Measurements from ENCODE around the gene ODF2L.
A peak's percentile ranks its signal among the peaks of the same experiment; 100 is the strongest.

Gene ODF2L

GRCh38 chr1:86421601-86422280 lies 25.6 kb upstream of the ODF2L start:
- peaks cover 5% of the 10 kb centered on the region for H3K27me3 ChIP-seq (ENCODE audit: insufficient read depth, low read length)
- H3K4me1 ChIP-seq (ENCODE audit: insufficient read depth, low read length): no peaks in the 10 kb centered on the region
- H3K36me3 ChIP-seq (ENCODE audit: insufficient read depth, low read length): no peaks in the 10 kb centered on the region
- no peak overlapping the region for H2AFZ ChIP-seq (ENCODE audit: low read depth, low read length)
- H3K4me3 ChIP-seq (ENCODE audit: low read length): no peak overlapping the region
- H3K9me3 ChIP-seq (ENCODE audit: low read length): no peaks in the 10 kb centered on the region

- Histone ChIP-seq H3K4me1 (ENCODE audit: insufficient read depth, low read length) (no peaks in the 10 kb centered on the region), H2AFZ (ENCODE audit: low read depth, low read length) (no peak overlapping the region), H3K4me3 (ENCODE audit: low read length) (no peak overlapping the region), H3K36me3 (ENCODE audit: insufficient read depth, low read length) (no peaks in the 10 kb centered on the region), H3K27me3 (ENCODE audit: insufficient read depth, low read length) (peaks cover 8% of the 10 kb centered on the region), H3K9me3 (ENCODE audit: low read length) (no peaks in the 10 kb centered on the region)
Observed at GRCh38 chr1:86419277-86419903, 23.3 kb upstream of the ODF2L start.

GRCh38 chr1:86416343-86416742 lies 20.2 kb upstream of the ODF2L start:
- H2AFZ ChIP-seq (ENCODE audit: low read depth, low read length): no peak overlapping the region
- H3K4me3 ChIP-seq (ENCODE audit: low read length): no peak overlapping the region
- H3K4me1 ChIP-seq (ENCODE audit: insufficient read depth, low read length): no peaks in the 10 kb centered on the region
- no peaks in the 10 kb centered on the region for H3K9me3 ChIP-seq (ENCODE audit: low read length)
- peaks cover 3% of the 10 kb centered on the region for H3K27me3 ChIP-seq (ENCODE audit: insufficient read depth, low read length)
- H3K36me3 ChIP-seq (ENCODE audit: insufficient read depth, low read length): no peaks in the 10 kb centered on the region

- H3K9me3 ChIP-seq (ENCODE audit: low read length): no peaks in the 10 kb centered on the region
- no peaks in the 10 kb centered on the region for H3K36me3 ChIP-seq (ENCODE audit: insufficient read depth, low read length)
- no peaks in the 10 kb centered on the region for H3K4me1 ChIP-seq (ENCODE audit: insufficient read depth, low read length)
- peaks cover 3% of the 10 kb centered on the region for H3K27me3 ChIP-seq (ENCODE audit: insufficient read depth, low read length)
- no peak overlapping the region for H2AFZ ChIP-seq (ENCODE audit: low read depth, low read length)
- H3K4me3 ChIP-seq (ENCODE audit: low read length): no peak overlapping the region
Observed at GRCh38 chr1:86410879-86411278, 14.8 kb upstream of the ODF2L start.

GRCh38 chr1:86409416-86410021 lies 13.4 kb upstream of the ODF2L start:
- Histone ChIP-seq H3K36me3 (ENCODE audit: insufficient read depth, low read length) (no peaks in the 10 kb centered on the region), H2AFZ (ENCODE audit: low read depth, low read length) (no peak overlapping the region), H3K9me3 (ENCODE audit: low read length) (no peaks in the 10 kb centered on the region), H3K4me1 (ENCODE audit: insufficient read depth, low read length) (no peaks in the 10 kb centered on the region), H3K27me3 (ENCODE audit: insufficient read depth, low read length) (peaks cover 5% of the 10 kb centered on the region), H3K4me3 (ENCODE audit: low read length) (no peak overlapping the region)

GRCh38 chr1:86396498-86396890 lies 371 bp upstream of the ODF2L start:
- Histone ChIP-seq H3K27me3 (ENCODE audit: insufficient read depth, low read length) (peaks cover 2% of the 10 kb centered on the region), H2AFZ (ENCODE audit: low read depth, low read length) (peak overlapping the region; percentile 91), H3K4me3 (ENCODE audit: low read length) (peak overlapping the region; percentile 67)

GRCh38 chr1:86394416-86394815 lies 1.7 kb downstream of the ODF2L start:
- H3K27me3 ChIP-seq (ENCODE audit: insufficient read depth, low read length): peaks cover 2% of the 10 kb centered on the region
- no peaks in the 10 kb centered on the region for H3K9me3 ChIP-seq (ENCODE audit: low read length)
- no peaks in the 10 kb centered on the region for H3K36me3 ChIP-seq (ENCODE audit: insufficient read depth, low read length)
- no peak overlapping the region for H3K4me3 ChIP-seq (ENCODE audit: low read length)
- peaks cover 12% of the 10 kb centered on the region for H3K4me1 ChIP-seq (ENCODE audit: insufficient read depth, low read length)
- no peak overlapping the region for H2AFZ ChIP-seq (ENCODE audit: low read depth, low read length)

More at GRCh38 chr1:86396498-86396890, 371 bp upstream of the ODF2L start:
- no peaks in the 10 kb centered on the region for H3K9me3 ChIP-seq (ENCODE audit: low read length)
- peaks cover 12% of the 10 kb centered on the region for H3K4me1 ChIP-seq (ENCODE audit: insufficient read depth, low read length)
- no peaks in the 10 kb centered on the region for H3K36me3 ChIP-seq (ENCODE audit: insufficient read depth, low read length)

- Histone ChIP-seq H2AFZ (ENCODE audit: low read depth, low read length) (no peak overlapping the region), H3K27me3 (ENCODE audit: insufficient read depth, low read length) (no peaks in the 10 kb centered on the region), H3K4me1 (ENCODE audit: insufficient read depth, low read length) (peaks cover 1% of the 10 kb centered on the region), H3K36me3 (ENCODE audit: insufficient read depth, low read length) (no peaks in the 10 kb centered on the region), H3K9me3 (ENCODE audit: low read length) (no peaks in the 10 kb centered on the region), H3K4me3 (ENCODE audit: low read length) (no peak overlapping the region)
Observed at GRCh38 chr1:86389307-86389706, 6.8 kb downstream of the ODF2L start.

GRCh38 chr1:86388777-86389176 lies 7.3 kb downstream of the ODF2L start:
- no peaks in the 10 kb centered on the region for H3K36me3 ChIP-seq (ENCODE audit: insufficient read depth, low read length)
- no peak overlapping the region for H3K4me3 ChIP-seq (ENCODE audit: low read length)
- no peak overlapping the region for H2AFZ ChIP-seq (ENCODE audit: low read depth, low read length)
- no peaks in the 10 kb centered on the region for H3K9me3 ChIP-seq (ENCODE audit: low read length)
- H3K27me3 ChIP-seq (ENCODE audit: insufficient read depth, low read length): no peaks in the 10 kb centered on the region
- no peaks in the 10 kb centered on the region for H3K4me1 ChIP-seq (ENCODE audit: insufficient read depth, low read length)

GRCh38 chr1:86387916-86388627 lies 8.1 kb downstream of the ODF2L start:
- no peaks in the 10 kb centered on the region for H3K36me3 ChIP-seq (ENCODE audit: insufficient read depth, low read length)
- no peaks in the 10 kb centered on the region for H3K27me3 ChIP-seq (ENCODE audit: insufficient read depth, low read length)
- no peaks in the 10 kb centered on the region for H3K9me3 ChIP-seq (ENCODE audit: low read length)
- no peak overlapping the region for H3K4me3 ChIP-seq (ENCODE audit: low read length)
- no peaks in the 10 kb centered on the region for H3K4me1 ChIP-seq (ENCODE audit: insufficient read depth, low read length)
- H2AFZ ChIP-seq (ENCODE audit: low read depth, low read length): no peak overlapping the region

GRCh38 chr1:86382878-86383277 lies 13.2 kb downstream of the ODF2L start:
- Histone ChIP-seq H3K36me3 (ENCODE audit: insufficient read depth, low read length) (no peaks in the 10 kb centered on the region), H3K9me3 (ENCODE audit: low read length) (peaks cover 6% of the 10 kb centered on the region), H3K4me3 (ENCODE audit: low read length) (no peak overlapping the region), H2AFZ (ENCODE audit: low read depth, low read length) (no peak overlapping the region), H3K4me1 (ENCODE audit: insufficient read depth, low read length) (peaks cover 2% of the 10 kb centered on the region), H3K27me3 (ENCODE audit: insufficient read depth, low read length) (no peaks in the 10 kb centered on the region)

GRCh38 chr1:86381223-86381622 lies 14.9 kb downstream of the ODF2L start:
- no peak overlapping the region for H2AFZ ChIP-seq (ENCODE audit: low read depth, low read length)
- H3K36me3 ChIP-seq (ENCODE audit: insufficient read depth, low read length): peaks cover 5% of the 10 kb centered on the region
- peaks cover 14% of the 10 kb centered on the region for H3K9me3 ChIP-seq (ENCODE audit: low read length)
- H3K27me3 ChIP-seq (ENCODE audit: insufficient read depth, low read length): no peaks in the 10 kb centered on the region
- peaks cover 2% of the 10 kb centered on the region for H3K4me1 ChIP-seq (ENCODE audit: insufficient read depth, low read length)
- no peak overlapping the region for H3K4me3 ChIP-seq (ENCODE audit: low read length)

GRCh38 chr1:86380257-86380861 lies 15.8 kb downstream of the ODF2L start:
- peaks cover 2% of the 10 kb centered on the region for H3K4me1 ChIP-seq (ENCODE audit: insufficient read depth, low read length)
- H3K9me3 ChIP-seq (ENCODE audit: low read length): peaks cover 14% of the 10 kb centered on the region
- H2AFZ ChIP-seq (ENCODE audit: low read depth, low read length): no peak overlapping the region
- H3K36me3 ChIP-seq (ENCODE audit: insufficient read depth, low read length): peaks cover 5% of the 10 kb centered on the region
- no peak overlapping the region for H3K4me3 ChIP-seq (ENCODE audit: low read length)
- no peaks in the 10 kb centered on the region for H3K27me3 ChIP-seq (ENCODE audit: insufficient read depth, low read length)
